WTC11 (cell line): ENCODE data around the gene AQP2. TPM values are rescaled to one million over a fixed set of nuclear protein-coding genes. Genes with fewer than 3 reads are reported as not detected.
A peak's percentile ranks its signal among the peaks of the same experiment; 100 is the strongest.

Experiments
- ATAC-seq: fragments of 200-7000 bp; cut with Tn5 transposase; 2 replicates; pipeline ENCODE4 v1.10.0; 2021; ENCODE audit warnings: mild to moderate bottlenecking, moderate library complexity
- CTCF ChIA-PET: fragments of 300-600 bp; sonication (Branson Sonifier 250); formaldehyde crosslinking; loops from one replicate; lab custom pipeline; 2021; ENCODE audit warnings: antibody characterized with exemption; lab: Charles Lee
- POLR2A ChIA-PET: fragments of 350-600 bp; sonication (Branson Sonifier 250); formaldehyde crosslinking; loops from one replicate; lab custom pipeline; 2021; ENCODE audit warnings: antibody characterized with exemption; lab: Charles Lee
- DNase-seq: peaks from one replicate; pipeline ENCODE4 v3.0.0; 2021; ENCODE audit warnings: low spot score
- H3K27ac Mint-ChIP-seq: 2 replicates; pipeline ENCODE4 v1.8.0; 2021; ENCODE audit warnings: mixed read lengths
- H3K27me3 Mint-ChIP-seq: 2 replicates; pipeline ENCODE4 v1.8.0; 2021; ENCODE audit warnings: low read depth, mild to moderate bottlenecking, moderate library complexity, mixed read lengths
- H3K36me3 Mint-ChIP-seq: 2 replicates; pipeline ENCODE4 v1.8.0; 2021; ENCODE audit warnings: mixed read lengths
- H3K4me1 Mint-ChIP-seq: 2 replicates; pipeline ENCODE4 v1.8.0; 2022; ENCODE audit warnings: mixed read lengths
- H3K4me3 Mint-ChIP-seq: 2 replicates; pipeline ENCODE4 v1.8.0; 2021; ENCODE audit warnings: mild to moderate bottlenecking, moderate library complexity, mixed read lengths
- H3K9me3 Mint-ChIP-seq: 2 replicates; pipeline ENCODE4 v1.8.0; 2021; ENCODE audit warnings: mixed read lengths
- ETV6 ChIP-seq: sonication (generic); formaldehyde crosslinking; IDR thresholded peaks from 2 replicates; pipeline ENCODE4 v1.8.1; 2022; ENCODE audit warnings: mild to moderate bottlenecking, missing genetic modification reagents
- GABPB1 ChIP-seq: sonication (generic); formaldehyde crosslinking; IDR thresholded peaks from 2 replicates; pipeline ENCODE4 v1.8.1; 2023; ENCODE audit warnings: mild to moderate bottlenecking, missing genetic modification reagents
- GRHL2 ChIP-seq: fragments of 250-450 bp; sonication (Bioruptor Pico); IDR thresholded peaks from 2 replicates; pipeline ENCODE4 v1.8.0; 2022; ENCODE audit warnings: mild to moderate bottlenecking, moderate library complexity; ENCODE audit not compliant: insufficient replicate concordance, severe bottlenecking
- HMGXB4 ChIP-seq: sonication (generic); formaldehyde crosslinking; IDR thresholded peaks from 2 replicates; pipeline ENCODE4 v1.8.1; 2023; ENCODE audit warnings: mild to moderate bottlenecking, moderate library complexity, missing genetic modification reagents
- JUN ChIP-seq: sonication (generic); formaldehyde crosslinking; IDR thresholded peaks from 2 replicates; pipeline ENCODE4 v1.8.0; 2023; ENCODE audit warnings: mild to moderate bottlenecking, missing genetic modification reagents
- KAT7 ChIP-seq: sonication (generic); formaldehyde crosslinking; IDR thresholded peaks from 2 replicates; pipeline ENCODE4 v1.8.1; 2023; ENCODE audit warnings: missing genetic modification reagents, mild to moderate bottlenecking, borderline replicate concordance
- MLX ChIP-seq: sonication (generic); formaldehyde crosslinking; IDR thresholded peaks from 2 replicates; pipeline ENCODE4 v1.8.1; 2023; ENCODE audit warnings: mild to moderate bottlenecking, missing genetic modification reagents, moderate library complexity
- NFYB ChIP-seq: sonication (generic); formaldehyde crosslinking; conservative IDR thresholded peaks from 2 replicates; pipeline ENCODE4 v1.8.0; 2022; ENCODE audit warnings: low read depth, missing genetic modification reagents
- OVOL2 ChIP-seq: fragments of 250-450 bp; sonication (Bioruptor Pico); IDR thresholded peaks from 2 replicates; pipeline ENCODE4 v1.9.0; 2021; ENCODE audit warnings: mild to moderate bottlenecking, borderline replicate concordance
- RELA ChIP-seq: sonication (generic); formaldehyde crosslinking; IDR thresholded peaks from 2 replicates; pipeline ENCODE4 v1.8.1; 2022; ENCODE audit warnings: missing genetic modification reagents, mild to moderate bottlenecking, borderline replicate concordance
- TEAD4 ChIP-seq: sonication (generic); formaldehyde crosslinking; IDR thresholded peaks from 2 replicates; pipeline ENCODE4 v1.8.0; 2022; ENCODE audit warnings: mild to moderate bottlenecking, missing genetic modification reagents
- TP53 ChIP-seq: sonication (generic); formaldehyde crosslinking; IDR thresholded peaks from 2 replicates; pipeline ENCODE4 v1.8.1; 2023; ENCODE audit warnings: mild to moderate bottlenecking, missing genetic modification reagents
- USF1 ChIP-seq: sonication (generic); formaldehyde crosslinking; IDR thresholded peaks from 2 replicates; pipeline ENCODE4 v1.8.0; 2022; ENCODE audit warnings: mild to moderate bottlenecking, missing genetic modification reagents
- ZNF219 ChIP-seq: sonication (generic); formaldehyde crosslinking; IDR thresholded peaks from 2 replicates; pipeline ENCODE4 v1.8.0; 2023; ENCODE audit warnings: missing genetic modification reagents, mild to moderate bottlenecking, borderline replicate concordance
- ZNF232 ChIP-seq: sonication (generic); formaldehyde crosslinking; IDR thresholded peaks from 2 replicates; pipeline ENCODE4 v1.8.0; 2022; ENCODE audit warnings: mild to moderate bottlenecking, missing genetic modification reagents
- ZNF263 ChIP-seq: sonication (generic); formaldehyde crosslinking; IDR thresholded peaks from 2 replicates; pipeline ENCODE4 v1.8.1; 2022; ENCODE audit warnings: low read depth, mild to moderate bottlenecking, moderate library complexity, missing genetic modification reagents
- ZNF416 ChIP-seq: fragments of 250-450 bp; sonication (Bioruptor Pico); IDR thresholded peaks from 2 replicates; pipeline ENCODE4 v1.9.0; 2021; ENCODE audit warnings: mild to moderate bottlenecking, inconsistent platforms
- ZNF423 ChIP-seq: fragments of 250-450 bp; sonication (Bioruptor Pico); IDR thresholded peaks from 2 replicates; pipeline ENCODE4 v2.1.2; 2022; ENCODE audit warnings: mild to moderate bottlenecking, moderate library complexity
- ZNF512 ChIP-seq: sonication (generic); formaldehyde crosslinking; IDR thresholded peaks from 2 replicates; pipeline ENCODE4 v1.8.1; 2022; ENCODE audit warnings: missing genetic modification reagents, borderline replicate concordance
- ZNF532 ChIP-seq: fragments of 250-450 bp; sonication (Bioruptor Pico); IDR thresholded peaks from 2 replicates; pipeline ENCODE4 v1.9.0; 2021; ENCODE audit warnings: mild to moderate bottlenecking, borderline replicate concordance
- total RNA-seq: library from RNA; stranded (reverse); gene quantifications from 3 replicates; pipeline ENCODE4 v1.2.3, GENCODE V29; 2021

AQP2 gene
- total RNA-seq, 1 experiment from 2014 or later: not detected

- H3K27me3 Mint-ChIP-seq: peaks cover 65% of the 10 kb centered on the region
- H3K36me3 Mint-ChIP-seq: no peaks in the 10 kb centered on the region
- ChIA-PET CTCF (interaction anchor here (0.6 to 10.9 kb wide), 8 partner anchors 12 to 129 kb away, joined by 3 to 219 read pairs (median 10); no protein-coding TSS in a partner anchor), POLR2A (interaction anchor here (1.0 kb wide), 1 partner anchor 71 kb away, joined by 4 read pairs; no protein-coding TSS in a partner anchor)
- peak overlapping the region; percentile 38 for H3K4me3 Mint-ChIP-seq
- peaks cover 30% of the 10 kb centered on the region for H3K4me1 Mint-ChIP-seq
- H3K27ac Mint-ChIP-seq: no peak overlapping the region
- DNase-seq (peak; percentile 46), ATAC-seq (peak; percentile 7)
- no peaks in the 10 kb centered on the region for H3K9me3 Mint-ChIP-seq
- no peak for TF ChIP-seq ZNF219 (CRISPR knock-in tag)
- no peak for TF ChIP-seq ZNF532 (CRISPR knock-in tag)
- 0 out of 2 replicates have a peak, but pooled peaks have one; percentile 24 for TF ChIP-seq RELA (CRISPR knock-in tag)
- TF ChIP-seq HMGXB4: peak; percentile 32; the same call in 1 of the 2 replicates
Measured at GRCh38 chr12:49961993-49962764, 11.6 kb downstream of the AQP2 start.

GRCh38 chr12:49962861-49963765 lies 12.6 kb downstream of the AQP2 start:
- ChIA-PET CTCF (interaction anchor here (0.6 to 10.9 kb wide), 7 partner anchors 11 to 128 kb away, joined by 3 to 219 read pairs (median 5); no protein-coding TSS in a partner anchor), POLR2A (interaction anchor here (0.6 kb wide), 1 partner anchor 1120 kb away, joined by 3 read pairs; no protein-coding TSS in a partner anchor)
- Mint-ChIP-seq H3K27ac (no peak overlapping the region), H3K4me3 (no peak overlapping the region), H3K27me3 (peaks cover 63% of the 10 kb centered on the region), H3K4me1 (peaks cover 30% of the 10 kb centered on the region), H3K9me3 (no peaks in the 10 kb centered on the region), H3K36me3 (no peaks in the 10 kb centered on the region)
- no peak for DNase-seq
- no peak for ATAC-seq
- TF ChIP-seq ZNF512 (CRISPR knock-in tag) (no peak), USF1 (CRISPR knock-in tag) (no peak), ETV6 (CRISPR knock-in tag) (no peak), KAT7 (no peak), JUN (CRISPR knock-in tag) (no peak), ZNF232 (CRISPR knock-in tag) (no peak), GABPB1 (no peak), GRHL2 (CRISPR knock-in tag) (no peak), OVOL2 (CRISPR knock-in tag) (no peak), ZNF416 (CRISPR knock-in tag) (no peak), MLX (no peak), ZNF423 (no peak), TEAD4 (CRISPR knock-in tag) (no peak), TP53 (CRISPR knock-in tag) (no peak), ZNF263 (no peak), NFYB (CRISPR knock-in tag) (no peak)
